NCI-H187 (cell line): ENCODE measurements around the gene ACTR1B.
"Not testable (repeated sequence)": the region's sequence is repeated elsewhere in the genome, so short reads cannot be mapped to it uniquely, and the experiment has no call there.

ENCODE experiments used
- DNase-seq, 2 experiments: peaks; one replicate each; lab custom pipeline; 2025; lab: John Stamatoyannopoulos, UW

Gene ACTR1B

DNA sequence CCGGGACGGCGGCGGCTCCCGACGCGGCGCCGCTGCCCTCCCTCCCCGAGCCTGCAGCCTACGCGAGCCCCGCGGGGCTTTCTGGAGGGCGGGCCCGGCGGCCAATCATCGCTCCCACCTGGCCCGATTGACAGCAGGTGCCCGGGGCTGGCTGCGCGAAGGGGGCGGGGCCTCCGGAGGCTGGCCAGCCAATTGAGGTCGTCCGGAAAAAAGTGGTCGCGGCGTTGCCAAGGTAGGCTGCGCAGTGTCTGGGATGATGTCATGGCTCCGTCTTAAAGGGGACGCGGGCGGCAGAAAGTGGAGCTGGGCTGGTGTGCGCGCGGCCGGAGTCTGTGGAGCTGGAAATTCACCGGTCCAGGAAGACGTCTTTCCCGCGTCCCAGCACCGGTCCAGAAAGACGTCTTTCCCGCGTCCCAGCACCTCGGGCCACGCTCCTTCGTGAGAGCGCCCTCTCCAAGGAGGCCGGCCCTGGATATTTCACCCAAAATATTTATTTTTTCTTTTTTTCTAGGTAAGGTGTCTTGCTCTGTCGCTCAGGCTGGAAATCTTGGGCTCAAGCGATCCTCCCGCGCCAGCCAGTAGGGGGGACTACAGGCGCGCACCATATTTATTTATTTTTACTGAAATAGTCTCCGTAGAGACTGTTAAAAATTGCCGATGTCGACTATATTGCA lies at the start of gene ACTR1B:
Gene ACTR1B, minus strand, starts transcription at position 83 of the 674 bp plus-strand sequence. CDS start 154 bp downstream, outside the sequence.
- DNase-seq, result peak; percentile 85 to 96

DNA sequence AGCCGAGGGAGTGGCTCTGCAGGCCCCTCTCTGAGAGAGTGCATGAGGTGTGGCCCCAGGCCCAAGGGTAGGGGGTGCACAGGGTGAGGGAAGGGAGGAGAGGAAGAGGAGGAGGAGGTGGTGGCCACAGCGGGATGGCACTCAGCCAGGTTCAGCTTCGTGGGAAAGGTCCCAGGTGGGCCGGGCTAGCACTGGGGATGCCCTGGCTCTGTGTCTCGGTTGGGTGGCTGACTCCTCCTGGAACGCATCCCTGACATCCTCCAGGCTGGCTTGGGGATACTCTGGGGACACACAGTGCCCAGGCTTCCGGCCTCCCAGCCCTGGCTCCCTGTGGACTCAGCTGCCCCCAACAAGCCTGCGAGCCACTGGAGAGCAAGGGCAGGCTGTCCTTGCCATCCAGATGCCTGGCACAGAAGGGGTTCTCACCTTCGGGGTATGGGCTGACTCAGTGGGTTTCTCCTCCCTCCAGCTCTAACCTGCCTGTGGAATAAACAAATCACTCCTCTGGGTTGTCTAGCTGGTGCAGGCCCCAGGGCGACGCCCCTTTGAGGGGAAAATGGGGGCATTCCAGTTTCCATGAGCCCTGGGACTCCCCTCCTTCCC lies 49.0 kb upstream of the ACTR1B start:
- DNase-seq, result no peak

DNA sequence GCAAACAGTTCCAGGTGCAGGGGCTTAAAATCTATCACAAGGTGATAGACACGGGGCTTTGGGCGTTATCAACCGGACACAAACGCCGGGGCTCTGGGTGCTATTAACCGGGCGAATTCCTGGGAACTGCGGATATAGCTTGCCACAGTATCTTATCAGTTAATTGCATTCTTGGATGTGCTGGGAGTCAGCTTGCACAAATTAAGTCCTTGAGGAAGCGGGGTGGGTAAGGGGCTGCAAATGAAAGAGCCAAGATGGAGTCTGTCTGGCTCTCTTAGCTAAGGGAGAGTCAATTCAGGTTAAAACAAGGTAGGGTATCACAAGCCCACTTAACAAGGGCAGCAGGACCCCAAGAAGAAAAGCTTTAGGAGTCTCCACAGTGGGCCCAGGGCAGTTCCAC lies 48.3 kb upstream of the ACTR1B start:
- DNase-seq, result not testable (repeated sequence)

DNA sequence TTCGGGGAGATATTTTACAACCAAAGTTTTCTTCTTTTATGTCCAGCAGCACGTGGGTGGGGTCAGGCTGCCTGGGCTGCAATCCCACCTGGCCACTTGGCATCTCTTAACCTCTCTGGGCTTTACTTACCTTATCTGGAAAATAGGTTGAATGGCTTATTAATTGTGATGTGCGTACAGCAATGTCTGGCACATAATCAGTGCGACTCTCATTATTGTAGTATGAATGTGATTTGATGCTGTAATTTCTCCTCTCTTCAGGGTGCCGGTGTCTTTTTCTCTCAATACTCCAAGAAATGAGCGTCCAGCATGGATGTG lies 47.5 kb upstream of the ACTR1B start:
- no peak for DNase-seq

DNA sequence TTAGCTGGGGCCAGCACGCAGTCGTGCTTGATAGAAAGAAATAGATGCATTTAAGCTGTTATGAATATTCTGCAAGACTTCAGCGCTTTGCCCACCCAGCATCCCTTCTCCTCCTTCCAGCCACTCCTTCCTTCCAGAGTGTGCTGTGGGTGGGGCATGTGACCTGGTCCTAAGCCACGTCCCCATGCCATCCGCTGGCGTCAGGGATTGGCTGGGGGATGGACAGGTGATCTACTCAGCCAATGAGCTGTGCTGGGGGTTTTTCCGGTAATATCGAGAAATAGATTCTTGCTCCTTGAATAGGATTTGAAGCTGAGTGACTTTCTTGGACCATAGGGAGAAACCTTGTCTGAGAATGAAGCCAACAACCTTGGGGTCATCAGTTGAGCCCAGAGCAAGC lies 44.8 kb upstream of the ACTR1B start:
- DNase-seq, result no peak

DNA sequence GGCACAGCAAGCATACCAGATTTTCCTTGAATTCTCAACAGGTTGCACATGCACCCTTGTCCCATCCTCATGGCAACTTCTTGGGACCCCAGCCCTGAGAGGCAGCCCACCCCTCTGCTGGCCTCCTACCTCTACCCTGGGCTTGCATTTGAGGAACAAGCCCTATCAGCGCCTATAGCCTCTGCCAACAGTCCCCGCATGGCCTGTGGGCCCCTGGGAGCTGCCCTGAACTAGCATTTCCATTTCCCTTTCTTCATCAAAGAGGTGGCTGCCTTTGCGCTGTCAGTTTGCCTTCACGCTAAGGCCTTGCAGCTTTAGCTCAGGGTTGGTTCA lies 44.2 kb upstream of the ACTR1B start:
- no peak for DNase-seq

DNA sequence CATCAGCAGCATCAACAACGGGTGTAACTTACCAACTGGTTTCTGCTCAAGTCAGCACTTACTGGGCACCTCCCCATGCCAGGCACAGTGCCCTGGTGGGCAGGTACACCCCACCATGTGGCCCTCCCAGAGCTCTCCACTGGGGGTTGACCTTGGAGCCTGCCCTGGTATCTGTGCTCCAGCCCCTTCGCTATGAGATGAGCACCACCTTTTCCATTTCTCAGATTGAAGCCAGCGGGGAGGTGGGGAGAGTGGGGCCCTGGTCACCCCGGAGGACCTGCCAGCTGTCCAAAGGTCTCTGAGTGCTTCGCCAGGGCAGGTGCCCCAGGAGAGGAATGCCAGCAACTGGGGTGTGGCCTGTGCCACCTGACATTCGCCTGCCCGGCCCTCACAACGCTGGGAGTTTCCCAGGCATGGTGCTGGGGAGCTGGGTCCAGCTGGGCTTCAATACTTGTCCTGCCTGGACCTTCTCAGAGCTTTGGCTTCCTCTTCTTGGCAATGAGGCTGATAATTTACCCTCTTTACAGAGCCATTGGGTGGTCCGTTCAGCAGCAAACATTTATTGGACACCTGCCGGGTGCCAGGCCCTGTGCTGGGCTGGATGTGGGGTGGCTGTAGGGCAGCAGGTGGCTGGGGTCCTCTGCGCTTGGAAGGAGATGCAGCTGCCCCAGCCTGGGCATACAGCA lies 43.7 kb upstream of the ACTR1B start:
- no peak for DNase-seq

DNA sequence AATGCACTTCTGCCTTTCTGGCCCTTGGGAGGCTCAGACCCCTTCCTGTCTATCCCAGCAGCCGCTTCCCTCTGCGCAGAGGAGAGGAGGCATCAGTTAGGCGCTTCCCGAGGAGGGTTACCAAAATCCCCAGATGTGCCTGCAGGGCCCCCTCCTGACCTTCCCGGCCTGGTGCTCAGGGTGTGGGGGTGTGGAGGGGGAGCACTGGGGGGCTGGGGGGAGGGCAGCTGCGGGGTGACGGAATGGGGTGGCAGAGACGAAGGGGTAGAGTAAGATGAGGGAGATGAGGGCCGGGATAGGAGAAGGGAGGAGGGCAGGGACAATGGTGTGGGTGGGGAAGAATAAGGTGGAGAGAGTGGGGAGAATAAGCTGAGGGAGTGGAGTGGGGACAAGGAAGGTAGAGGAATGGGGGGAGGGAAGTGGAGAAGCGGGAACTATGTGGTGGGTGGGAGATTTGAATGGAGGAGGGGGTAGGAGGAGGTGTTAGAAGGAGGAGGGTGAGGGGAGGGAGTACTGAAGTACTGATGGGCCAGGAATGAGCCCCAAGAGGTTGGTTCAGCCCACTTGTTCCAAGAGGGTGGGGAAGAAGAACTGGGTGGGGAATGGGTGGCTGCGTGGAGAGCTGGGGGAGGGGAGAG lies 43.0 kb upstream of the ACTR1B start:
- DNase-seq, result no peak

DNA sequence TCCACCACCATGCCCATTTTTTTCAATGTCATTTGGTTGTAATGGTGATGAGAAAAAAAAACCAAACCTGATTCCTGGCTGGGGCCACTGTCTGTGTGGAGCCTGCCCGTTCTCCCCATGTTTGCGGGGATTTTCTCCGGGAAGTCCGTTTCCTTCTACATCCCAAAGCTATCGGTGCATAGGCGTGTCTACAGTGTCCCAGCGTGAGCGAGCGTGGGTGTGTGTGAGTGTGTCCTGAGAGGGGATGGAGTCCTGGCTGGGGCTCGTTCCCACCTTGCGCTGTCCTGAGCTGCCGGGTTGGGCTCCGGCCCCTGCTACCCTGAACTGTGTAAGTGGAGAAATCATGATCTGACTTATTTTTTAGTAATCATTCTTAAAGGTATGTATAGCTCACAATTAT lies 42.3 kb upstream of the ACTR1B start:
- DNase-seq, result no peak

DNA sequence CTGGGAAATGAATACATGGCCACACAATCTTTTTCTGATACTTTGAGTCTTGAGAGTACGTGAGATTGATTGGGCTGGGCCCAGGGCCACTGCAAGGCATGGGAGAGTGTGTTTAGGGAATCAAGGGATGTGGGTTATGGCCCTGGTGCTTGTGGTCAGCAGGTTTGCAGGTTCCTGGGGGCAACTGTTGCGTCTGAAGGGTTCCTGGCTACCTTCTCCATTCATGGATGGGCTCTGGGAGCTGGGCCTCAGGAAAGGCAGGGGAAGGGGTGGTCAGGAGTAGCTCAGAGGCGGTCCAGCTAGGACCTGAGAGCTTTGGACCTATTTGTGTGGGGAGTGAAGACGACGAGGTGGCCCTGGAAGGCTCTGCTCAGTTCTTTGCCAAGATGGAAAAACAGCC lies 41.1 kb upstream of the ACTR1B start:
- no peak for DNase-seq

DNA sequence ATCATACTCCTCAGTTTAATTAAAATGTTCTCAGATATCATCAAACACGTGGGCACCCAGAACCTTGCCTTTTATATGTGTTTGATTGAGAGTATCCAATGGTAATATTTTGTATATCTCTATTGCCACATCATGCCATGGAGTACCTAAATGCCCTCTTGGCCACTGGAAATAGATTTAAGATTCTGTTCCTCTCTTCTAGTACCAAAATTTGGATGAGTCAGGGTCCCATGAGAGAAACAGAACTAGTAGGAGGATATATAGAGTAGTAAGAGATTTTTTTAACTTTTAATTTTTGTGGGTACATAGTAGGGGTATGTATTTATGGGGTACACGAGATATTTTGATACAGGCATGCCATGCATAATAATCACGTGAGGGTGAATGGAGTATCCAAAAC lies 39.9 kb upstream of the ACTR1B start:
- DNase-seq, result no peak

DNA sequence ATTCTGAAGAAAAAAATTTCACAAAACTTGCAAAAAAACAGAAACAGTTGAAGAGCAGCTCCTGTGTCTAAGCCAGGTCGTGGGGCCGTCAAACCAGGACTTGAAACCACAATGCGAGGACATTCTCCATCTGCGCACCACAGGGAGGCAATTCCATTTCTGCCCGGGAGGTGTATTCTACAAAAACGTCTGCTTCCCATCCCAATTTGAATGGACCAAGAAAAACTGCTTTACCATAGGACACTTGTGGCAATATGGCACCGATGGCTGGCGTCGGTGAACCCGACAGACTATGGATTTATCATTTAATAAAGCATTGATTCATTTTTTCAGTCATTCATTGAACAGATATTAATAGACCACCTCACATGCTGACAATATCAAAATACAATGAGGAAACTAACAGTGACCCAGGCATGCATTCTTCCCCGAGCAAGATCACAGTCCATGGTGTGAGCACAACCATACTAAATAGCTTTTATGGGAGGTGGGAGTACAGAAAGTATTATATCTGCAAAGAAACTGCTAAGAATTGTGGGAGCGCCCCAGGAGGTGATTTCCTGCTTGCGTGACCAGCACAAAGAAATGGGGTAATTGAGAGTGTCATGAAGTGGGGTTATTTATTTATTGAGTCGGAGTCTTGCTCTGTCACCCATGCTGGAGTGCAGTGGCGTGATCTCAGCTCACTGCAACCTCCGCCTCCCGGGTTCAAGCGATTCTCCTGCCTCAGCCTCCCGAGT lies 39.1 kb upstream of the ACTR1B start:
- DNase-seq, result no peak

DNA sequence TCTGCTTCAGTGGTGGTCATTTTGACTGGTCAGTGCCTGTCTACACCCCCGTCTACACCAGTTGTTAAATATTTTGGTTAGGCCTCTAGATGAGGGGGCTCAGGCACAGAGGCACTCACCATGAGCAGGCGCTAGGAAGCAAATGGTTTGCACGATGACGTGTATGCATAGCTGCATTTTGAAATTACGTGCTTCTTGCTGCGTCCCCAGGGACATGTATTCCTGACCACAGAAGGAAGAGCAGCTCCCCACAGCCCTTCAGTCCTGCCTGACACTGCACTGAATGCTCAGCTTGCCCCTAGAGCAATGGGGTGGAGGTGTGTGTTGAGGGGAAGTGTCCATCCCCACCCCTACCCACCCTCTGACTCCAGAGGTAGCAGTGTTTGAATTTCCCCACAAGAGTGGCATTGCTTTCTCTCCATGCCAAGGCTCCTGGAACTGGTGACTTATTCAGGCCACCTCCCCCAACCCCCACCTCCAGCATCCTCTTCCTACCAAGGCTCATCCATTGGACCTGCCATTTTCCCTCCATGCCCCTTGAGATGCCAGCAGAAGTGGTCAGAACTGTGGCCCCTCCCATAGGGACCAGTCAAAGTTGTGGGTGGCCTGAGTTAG lies 38.1 kb upstream of the ACTR1B start:
- DNase-seq, result no peak

DNA sequence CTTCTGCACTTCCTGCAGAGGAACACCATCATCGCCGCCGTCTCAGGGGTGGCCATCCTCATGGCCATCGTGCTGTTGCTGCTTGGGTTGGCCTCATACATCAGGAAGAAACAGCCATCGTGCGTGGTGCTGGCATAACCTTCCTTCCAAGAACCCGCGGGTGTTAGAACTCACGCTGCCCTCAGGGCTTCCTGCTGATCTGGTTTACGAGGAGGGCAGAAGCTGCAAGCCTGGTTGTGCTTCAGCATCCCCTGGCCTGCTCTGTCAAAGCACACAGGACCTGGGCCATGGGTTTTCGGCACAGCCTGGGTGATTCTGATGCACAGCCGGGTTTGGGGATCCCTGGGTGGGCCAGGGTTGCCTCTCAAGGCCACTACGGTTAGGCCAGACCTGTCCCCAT lies 37.3 kb upstream of the ACTR1B start:
- DNase-seq, result no peak

DNA sequence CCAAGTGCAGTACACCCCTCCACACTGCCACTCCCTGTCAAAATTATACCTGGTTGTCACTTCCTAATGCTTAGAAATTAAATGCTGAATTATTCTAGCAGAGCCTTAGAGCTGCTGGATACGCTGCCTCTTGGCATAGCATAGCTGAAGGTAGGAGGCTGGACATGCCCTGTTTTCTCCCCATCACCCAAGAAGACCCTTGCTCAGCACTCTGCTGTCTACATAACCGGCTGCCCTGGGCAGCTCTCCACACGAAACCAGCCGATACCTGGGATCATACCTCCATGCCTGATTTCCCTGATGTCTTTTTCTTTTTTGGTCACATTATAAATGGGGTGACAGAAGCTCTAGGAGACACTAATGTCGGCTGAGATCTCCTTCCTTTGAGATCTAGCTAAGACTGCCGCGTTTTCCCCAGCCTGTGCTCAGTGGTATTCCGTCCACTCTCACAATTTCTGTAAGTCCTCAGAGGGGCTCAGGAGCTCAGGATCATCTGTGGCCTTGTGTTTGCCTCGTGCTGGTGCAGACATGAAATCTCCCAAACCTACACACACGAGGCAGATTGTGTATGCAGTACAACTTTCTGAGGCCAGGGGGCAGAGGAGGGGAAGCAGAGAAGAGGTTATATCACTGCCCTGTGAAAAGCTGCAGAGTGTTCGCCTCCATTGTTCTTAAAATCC lies 36.1 kb upstream of the ACTR1B start:
- DNase-seq, result peak; percentile 26 to 56

DNA sequence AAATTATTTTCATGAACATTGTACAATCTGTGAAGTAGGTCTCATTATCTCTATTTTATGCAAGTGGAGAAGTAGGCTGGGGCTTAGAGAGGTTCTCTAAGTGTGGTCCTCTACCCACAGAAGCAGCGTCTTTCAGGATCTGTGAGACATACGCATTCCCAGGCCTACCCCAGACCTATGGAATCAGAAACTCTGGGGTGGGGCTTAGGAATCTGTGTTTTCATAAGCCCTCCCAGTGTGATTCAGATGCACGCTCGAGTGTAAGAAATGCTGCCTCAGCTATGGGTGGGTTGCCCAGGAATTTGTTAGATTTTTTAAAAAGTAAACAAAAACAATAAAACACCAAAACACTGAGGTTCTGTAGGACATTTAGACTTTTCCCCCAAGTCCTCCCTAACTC lies 34.7 kb upstream of the ACTR1B start:
- DNase-seq, result no peak

DNA sequence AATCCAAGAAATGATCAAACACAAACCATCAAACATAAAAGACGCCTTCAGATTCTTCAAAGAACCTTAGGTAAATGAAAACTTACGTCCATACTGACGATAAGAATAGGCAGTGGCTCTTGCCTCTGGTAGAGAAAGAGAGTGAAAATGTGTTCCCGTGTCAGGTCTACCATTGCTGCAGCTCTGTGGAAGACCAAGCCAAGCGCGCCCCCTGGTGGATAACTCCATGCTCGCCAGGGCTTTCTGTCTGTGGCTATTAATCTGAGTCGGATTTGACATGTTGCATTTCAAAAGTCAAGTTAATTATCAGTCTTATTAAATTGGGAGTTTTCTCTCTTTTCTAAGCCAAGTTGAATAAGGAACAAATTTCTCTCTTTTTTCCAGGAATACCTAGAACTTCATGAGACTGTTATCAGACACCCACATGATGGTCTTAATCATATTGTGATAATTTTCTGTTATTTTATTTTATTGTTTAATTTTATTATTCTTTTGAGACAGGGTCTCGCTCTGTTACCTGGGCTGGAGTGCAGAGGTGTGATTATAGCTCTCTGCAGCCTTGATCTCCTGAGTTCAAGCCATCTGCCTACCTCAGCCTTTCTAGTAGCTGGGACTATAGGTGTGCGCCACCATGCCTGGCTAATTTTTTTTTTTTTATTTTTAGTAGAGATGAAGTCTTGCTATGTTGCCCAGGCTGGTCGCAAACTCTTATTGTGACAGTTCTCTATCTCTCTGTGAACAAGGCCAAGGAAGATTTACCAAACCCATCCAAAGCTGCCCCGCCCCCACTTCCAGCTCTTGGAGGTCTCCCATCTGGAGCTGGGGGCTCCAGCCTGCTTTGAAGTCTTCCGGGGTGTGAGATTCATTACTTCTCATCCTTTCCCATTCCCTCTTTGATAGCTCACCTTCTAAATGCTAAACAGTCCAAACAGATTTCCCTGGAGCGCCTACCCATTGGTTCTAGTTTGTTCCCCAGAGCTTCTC lies 33.7 kb upstream of the ACTR1B start:
- DNase-seq, result peak; percentile 53 to 87

DNA sequence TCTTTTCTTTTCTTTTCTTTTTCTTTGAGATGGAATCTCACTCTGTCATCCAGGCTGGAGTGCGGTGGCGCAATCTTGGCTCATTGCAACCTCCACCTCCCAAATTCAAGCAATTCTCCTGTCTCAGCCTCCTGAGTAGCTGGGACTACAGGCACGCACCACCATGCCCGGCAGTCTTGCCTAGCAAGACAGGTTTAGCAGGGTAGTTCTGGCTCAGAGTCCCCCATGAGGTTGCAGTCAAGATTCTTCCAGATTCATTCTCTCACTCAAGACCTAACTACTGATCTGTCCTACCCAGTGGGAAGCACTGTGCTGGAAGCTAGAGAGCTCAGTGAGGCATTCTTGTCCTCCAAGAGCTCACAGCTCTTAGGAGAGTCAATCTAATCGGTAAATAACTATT lies 31.9 kb upstream of the ACTR1B start:
- DNase-seq, result no peak

DNA sequence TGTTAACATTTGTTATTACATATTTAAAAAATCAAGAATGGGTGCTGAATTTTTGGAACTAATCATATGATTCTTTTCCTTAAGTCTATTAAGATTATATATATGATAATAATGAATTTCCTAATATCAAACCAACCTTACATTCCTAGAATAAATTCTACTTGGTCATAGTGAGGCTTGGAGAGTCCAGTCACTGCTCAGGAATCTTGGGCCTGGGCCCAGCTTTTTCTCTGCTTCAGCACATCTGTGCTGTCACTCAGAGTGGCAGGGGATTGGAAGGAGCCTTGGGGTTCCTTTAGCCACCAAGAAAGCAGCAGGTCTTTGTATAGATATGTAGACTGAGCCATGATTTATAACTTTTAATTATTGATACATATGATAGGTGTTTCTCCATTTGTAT lies 29.6 kb upstream of the ACTR1B start:
- DNase-seq, result no peak

DNA sequence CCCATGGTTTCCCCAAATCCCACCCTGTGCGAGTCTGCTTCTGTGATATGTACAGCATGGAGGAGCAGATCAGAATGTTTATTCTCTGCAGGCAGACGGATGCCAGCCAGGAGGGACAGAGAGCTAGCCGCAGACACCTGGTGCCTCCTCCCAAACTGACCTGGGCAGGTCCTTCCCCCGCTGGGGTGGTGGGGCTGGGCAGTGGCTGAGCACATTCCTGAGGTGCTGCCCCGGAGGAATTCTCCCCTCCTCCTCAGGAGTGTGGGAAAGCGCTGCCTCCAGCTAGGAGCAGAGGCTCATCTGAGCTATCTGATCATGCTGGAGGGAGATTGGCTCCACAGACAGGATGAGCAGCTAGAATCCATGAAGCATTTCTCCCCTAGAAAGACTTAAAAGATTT lies 27.3 kb upstream of the ACTR1B start:
- DNase-seq, result no peak
